WI38 (cell line): Measurements from ENCODE around the gene RALB.
A peak's percentile ranks its signal among the peaks of the same experiment; 100 is the strongest.

Experiments used
- H3K4me3 ChIP-seq: 2 replicates; pipeline ENCODE4 v1.5.1; 2011; ENCODE audit warnings: low read depth, mild to moderate bottlenecking, control low read depth, low read length
- TF ChIP-seq, protein P1 (sequence below): IDR thresholded peaks from 2 replicates; pipeline ENCODE4 v1.5.1; 2012; ENCODE audit warnings: low read depth, mild to moderate bottlenecking, control low read depth, low read length

The RALB gene, protein sequence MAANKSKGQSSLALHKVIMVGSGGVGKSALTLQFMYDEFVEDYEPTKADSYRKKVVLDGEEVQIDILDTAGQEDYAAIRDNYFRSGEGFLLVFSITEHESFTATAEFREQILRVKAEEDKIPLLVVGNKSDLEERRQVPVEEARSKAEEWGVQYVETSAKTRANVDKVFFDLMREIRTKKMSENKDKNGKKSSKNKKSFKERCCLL

DNA sequence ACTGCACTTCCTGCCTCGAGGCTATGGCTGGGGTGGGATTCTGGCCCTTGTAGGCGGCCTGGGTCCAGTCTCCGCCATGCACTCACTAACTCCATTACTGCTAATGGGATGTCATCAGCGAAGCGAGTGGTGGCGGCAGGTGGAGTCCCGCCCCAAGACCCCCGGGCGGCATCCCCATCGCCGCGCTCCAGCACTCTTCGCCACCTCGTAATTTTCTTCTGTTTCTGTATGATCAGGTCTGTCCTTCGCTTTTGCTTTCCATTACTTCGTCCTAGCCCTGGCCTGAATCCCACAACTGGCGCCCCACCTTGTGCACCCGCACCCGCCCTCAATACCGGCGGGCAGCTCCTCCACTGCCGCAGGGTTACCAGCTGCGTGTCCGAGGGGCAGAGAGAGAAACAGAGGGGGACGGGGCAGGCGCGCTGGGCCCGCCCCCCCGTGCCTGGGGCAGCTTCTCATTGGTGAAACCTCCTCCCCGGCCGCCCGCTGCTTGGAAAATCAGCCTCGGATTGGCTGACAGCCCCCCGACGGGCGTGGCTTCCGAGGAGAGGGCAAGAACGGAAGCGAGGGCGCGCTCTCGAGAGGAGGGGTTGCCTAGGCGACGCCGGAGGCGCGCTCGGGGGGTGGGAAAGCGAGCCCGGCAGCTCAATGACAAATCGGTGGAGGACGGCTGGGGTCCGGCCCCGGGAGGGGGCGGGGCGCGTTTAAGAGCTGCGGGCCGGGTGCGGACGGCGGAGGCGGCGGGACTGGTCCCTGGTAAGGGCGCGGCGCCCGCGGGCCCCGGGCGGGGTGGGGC, at the start of gene RALB:
Gene RALB (plus strand): TSS at position 628 of the 796 bp plus-strand sequence. CDS start 25,813 bp downstream, outside the sequence.
- H3K4me3 ChIP-seq, result peak within 1 kb of the TSS; percentile 94
- TF ChIP-seq, protein P1, sequence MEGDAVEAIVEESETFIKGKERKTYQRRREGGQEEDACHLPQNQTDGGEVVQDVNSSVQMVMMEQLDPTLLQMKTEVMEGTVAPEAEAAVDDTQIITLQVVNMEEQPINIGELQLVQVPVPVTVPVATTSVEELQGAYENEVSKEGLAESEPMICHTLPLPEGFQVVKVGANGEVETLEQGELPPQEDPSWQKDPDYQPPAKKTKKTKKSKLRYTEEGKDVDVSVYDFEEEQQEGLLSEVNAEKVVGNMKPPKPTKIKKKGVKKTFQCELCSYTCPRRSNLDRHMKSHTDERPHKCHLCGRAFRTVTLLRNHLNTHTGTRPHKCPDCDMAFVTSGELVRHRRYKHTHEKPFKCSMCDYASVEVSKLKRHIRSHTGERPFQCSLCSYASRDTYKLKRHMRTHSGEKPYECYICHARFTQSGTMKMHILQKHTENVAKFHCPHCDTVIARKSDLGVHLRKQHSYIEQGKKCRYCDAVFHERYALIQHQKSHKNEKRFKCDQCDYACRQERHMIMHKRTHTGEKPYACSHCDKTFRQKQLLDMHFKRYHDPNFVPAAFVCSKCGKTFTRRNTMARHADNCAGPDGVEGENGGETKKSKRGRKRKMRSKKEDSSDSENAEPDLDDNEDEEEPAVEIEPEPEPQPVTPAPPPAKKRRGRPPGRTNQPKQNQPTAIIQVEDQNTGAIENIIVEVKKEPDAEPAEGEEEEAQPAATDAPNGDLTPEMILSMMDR, result no peak

DNA sequence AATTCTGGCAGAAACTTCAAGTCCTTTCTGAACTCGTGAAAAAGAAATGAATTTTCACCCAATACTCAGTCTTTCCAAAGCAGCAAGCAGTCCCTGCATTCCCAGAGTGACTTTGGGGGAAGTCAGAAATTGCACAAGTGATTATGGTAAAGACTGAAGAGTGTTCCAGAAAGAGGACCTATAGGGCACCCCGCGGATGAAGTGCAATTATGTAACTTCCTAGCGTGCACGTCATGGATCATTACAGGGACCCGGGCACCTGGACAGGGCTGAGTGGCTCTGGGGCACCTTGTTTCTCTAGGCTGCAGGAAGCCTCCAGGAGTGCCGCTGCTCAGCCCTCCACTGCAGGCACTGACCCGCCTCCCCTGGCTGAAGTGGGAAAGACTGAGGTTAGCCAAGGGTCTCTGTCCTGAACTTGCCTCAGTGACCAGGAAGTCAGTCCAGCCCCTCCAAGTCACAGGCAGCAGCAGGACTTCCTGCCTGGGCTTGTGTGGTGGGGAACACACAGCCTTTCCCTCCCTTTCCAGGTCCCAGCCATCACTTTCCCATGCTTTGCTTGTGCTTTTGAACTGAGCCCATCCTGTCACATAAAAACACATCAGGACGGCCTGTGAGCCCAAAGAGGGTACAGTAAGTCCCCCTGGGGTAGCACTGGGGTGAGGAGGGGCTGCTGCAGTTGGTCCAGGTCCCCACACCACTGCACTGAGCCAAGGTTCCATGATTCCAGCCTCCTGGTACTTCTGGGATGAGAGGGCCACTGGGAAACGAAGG, 49.2 kb upstream of the RALB start:
- no peak overlapping the region for H3K4me3 ChIP-seq
- TF ChIP-seq, protein P1, result no peak

DNA sequence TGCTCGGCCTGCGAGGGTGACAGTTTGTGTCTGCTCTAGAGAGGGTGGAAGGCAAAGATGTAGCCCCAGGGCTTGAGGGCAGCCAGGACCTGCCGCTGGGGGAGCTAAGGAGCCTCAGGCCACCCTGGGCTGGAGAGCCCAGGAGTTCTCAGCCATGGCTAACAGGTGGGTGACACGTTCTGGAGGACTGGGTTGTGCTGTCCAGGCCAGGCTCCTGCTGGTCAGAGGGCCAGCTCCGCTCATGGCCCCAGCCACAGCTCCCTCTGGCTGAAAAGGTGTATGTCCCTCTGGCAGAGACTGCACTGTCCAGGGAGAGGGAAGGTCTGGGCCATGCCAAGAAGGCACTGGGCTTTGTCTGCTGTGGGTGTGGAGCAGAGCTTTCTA, 48.6 kb upstream of the RALB start:
- H3K4me3 ChIP-seq, result no peak overlapping the region
- TF ChIP-seq, protein P1, result no peak

DNA sequence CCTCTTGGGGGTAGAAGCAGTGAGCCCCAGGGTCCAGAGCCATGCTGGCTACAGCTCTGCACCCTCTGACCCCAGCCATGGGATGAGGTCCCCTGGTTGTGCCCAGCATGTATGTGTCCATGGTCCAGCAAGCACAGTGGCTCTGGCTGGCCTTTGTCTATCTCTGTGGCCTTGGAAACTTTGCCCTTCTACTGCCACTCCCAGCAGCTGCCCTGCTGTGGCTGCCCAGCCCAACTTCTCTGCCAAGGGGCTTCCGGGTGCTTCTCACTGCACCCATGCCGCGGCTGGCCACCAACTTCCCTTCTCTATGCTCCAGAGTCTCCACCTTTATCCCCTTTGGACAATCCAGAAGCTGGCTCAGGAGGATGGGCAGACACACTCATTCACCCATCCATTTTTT, 48.2 kb upstream of the RALB start:
- TF ChIP-seq, protein P1, result no peak
- no peak overlapping the region for H3K4me3 ChIP-seq

DNA sequence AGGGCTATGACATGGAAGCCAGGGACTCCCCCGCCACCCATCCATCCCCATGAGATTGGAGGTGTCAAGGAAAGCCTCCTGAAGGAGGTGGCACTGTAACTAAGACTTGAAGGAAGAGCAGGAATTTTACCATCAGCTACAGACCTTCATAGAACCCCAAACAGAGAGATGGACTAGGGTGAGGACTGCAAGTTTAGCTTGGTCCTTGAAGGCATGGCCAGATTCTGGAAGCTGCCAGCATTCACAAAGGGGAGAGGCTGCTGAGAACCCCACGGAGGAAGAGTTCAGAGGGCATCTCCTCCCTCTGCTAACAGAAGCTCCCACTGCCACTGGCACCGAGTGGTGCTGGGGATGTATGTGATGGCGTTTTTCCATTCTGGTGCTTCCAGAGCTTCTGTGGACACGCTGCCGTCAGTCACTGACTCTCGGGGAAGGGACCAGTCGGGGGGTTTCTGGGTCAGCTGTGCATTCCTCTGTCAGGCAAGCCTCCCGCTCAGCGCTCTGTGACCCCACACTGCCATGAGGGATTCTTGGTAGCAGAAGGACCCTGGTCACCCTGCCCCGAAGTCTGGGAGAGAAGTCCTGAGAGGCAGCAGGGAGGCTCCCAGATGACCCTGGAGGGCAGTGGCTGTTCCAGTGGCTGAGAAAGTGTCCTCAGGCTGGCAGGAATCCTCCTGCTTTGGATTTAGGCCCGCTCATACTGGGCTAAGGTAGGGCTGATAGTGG, 47.5 kb upstream of the RALB start:
- H3K4me3 ChIP-seq, result no peak overlapping the region
- TF ChIP-seq, protein P1, result no peak

DNA sequence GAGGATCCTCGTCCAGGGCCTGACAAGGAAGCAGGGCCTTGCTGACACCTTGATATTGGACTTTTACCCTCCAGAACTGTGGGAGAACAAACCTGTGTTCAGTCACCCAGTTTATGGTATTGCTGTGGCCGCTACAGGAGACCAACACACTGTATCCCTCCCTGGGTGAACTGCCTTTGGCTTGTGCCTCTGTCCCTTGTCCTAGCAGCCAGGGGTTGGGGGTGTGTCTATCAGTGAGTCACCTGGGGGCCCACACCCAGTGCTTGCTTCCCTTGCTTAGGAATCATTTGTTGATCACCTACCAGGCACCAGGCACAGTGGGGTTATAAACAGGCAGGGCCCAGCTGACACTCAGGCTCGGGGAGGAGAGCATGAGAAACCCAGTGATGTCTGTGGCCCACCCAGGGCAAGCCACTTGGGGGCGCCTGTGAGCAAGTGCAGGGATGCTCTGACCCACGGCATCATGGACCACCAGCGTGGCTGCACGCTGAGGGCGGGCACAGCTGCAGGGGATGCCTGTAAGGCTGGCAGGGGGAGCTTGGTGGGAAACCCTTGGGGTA, 46.5 kb upstream of the RALB start:
- TF ChIP-seq, protein P1, result peak; percentile 45

More for the DNA sequence above, 46.5 kb upstream of the RALB start:
- H3K4me3 ChIP-seq, result no peak overlapping the region
